HL-60 (cell line): ENCODE results near the gene ERBB4.

ENCODE experiments used
- DNase-seq, 2 experiments: peaks; one replicate each; pipeline ENCODE4 v3.0.0-alpha.2; 2010 to 2020; ENCODE audit warnings: low read depth in 1 of 2, low spot score in 1 of 2
- H3K27ac ChIP-seq: fragments of 250-450 bp; sonication (Bioruptor Pico); replicated peaks from 2 replicates; pipeline ENCODE4 v1.5.1; 2020; ENCODE audit warnings: mild to moderate bottlenecking, moderate library complexity
- H3K27me3 ChIP-seq: fragments of 250-450 bp; sonication (Bioruptor Pico); 2 replicates; pipeline ENCODE4 v1.5.1; 2021; ENCODE audit warnings: mild to moderate bottlenecking, moderate library complexity; ENCODE audit not compliant: insufficient read depth, poor library complexity, severe bottlenecking
- H3K4me3 ChIP-seq: replicated peaks from 2 replicates; pipeline ENCODE4 v1.5.1; 2011; ENCODE audit warnings: mild to moderate bottlenecking, control low read depth, low read length; ENCODE audit not compliant: insufficient read depth
- GABPA ChIP-seq: IDR thresholded peaks from 2 replicates; pipeline ENCODE4 v1.6.1; 2012; ENCODE audit warnings: low read depth
- POLR2AphosphoS5 ChIP-seq: IDR thresholded peaks from 2 replicates; pipeline ENCODE4 v1.6.1; 2012; ENCODE audit warnings: low read depth
- SPI1 ChIP-seq: IDR thresholded peaks from 2 replicates; pipeline ENCODE4 v1.6.1; 2012; ENCODE audit warnings: low read depth, mild to moderate bottlenecking, borderline replicate concordance
- TF ChIP-seq, protein P1 (sequence below): IDR thresholded peaks from 2 replicates; pipeline ENCODE4 v1.6.1; 2012; ENCODE audit warnings: low read depth; ENCODE audit not compliant: insufficient replicate concordance
- TF ChIP-seq, protein P2 (sequence below): IDR thresholded peaks from one replicate; pipeline ENCODE4 v1.5.1; 2011; ENCODE audit warnings: low read length, control low read depth, inconsistent platforms; ENCODE audit not compliant: insufficient read depth

Gene ERBB4

DNA sequence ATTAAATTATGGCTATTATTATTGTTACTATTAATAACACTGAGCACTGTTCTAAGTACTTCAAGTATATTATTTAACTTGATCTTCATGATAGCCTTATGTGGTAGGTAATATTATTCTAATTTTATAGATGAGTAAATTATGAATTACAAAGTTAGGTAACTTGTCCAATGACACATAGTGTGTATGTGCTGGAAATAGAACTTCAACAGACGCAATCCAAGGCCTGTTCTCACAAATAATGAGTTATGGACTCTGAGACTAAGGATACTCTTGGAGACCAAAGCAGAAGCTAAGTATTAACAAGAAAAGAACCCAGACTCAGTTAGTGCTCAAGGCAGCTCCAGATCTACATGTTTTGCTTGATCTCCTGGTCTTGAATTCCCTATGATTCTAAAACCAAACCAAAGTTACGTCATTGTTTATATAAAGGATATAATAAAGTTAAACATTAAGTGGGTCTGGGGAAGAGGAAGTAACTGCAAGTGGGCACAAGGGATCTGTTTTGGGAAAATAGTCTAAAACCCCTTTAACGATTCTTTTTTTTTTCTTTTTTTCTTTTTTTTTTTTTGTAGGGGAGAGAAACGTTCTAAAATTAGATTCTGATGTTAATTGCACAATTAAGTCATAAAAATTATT, 211.3 kb downstream of the ERBB4 start:
- DNase-seq: no peak
- Histone ChIP-seq H3K27me3 (no peaks in the 10 kb centered on the region), H3K27ac (no peak overlapping the region), H3K4me3 (no peak overlapping the region)
- TF ChIP-seq, protein P1, sequence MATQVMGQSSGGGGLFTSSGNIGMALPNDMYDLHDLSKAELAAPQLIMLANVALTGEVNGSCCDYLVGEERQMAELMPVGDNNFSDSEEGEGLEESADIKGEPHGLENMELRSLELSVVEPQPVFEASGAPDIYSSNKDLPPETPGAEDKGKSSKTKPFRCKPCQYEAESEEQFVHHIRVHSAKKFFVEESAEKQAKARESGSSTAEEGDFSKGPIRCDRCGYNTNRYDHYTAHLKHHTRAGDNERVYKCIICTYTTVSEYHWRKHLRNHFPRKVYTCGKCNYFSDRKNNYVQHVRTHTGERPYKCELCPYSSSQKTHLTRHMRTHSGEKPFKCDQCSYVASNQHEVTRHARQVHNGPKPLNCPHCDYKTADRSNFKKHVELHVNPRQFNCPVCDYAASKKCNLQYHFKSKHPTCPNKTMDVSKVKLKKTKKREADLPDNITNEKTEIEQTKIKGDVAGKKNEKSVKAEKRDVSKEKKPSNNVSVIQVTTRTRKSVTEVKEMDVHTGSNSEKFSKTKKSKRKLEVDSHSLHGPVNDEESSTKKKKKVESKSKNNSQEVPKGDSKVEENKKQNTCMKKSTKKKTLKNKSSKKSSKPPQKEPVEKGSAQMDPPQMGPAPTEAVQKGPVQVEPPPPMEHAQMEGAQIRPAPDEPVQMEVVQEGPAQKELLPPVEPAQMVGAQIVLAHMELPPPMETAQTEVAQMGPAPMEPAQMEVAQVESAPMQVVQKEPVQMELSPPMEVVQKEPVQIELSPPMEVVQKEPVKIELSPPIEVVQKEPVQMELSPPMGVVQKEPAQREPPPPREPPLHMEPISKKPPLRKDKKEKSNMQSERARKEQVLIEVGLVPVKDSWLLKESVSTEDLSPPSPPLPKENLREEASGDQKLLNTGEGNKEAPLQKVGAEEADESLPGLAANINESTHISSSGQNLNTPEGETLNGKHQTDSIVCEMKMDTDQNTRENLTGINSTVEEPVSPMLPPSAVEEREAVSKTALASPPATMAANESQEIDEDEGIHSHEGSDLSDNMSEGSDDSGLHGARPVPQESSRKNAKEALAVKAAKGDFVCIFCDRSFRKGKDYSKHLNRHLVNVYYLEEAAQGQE: no peak
- no peak for TF ChIP-seq SPI1
- no peak for TF ChIP-seq GABPA
- no peak for TF ChIP-seq POLR2AphosphoS5
- TF ChIP-seq, protein P2, sequence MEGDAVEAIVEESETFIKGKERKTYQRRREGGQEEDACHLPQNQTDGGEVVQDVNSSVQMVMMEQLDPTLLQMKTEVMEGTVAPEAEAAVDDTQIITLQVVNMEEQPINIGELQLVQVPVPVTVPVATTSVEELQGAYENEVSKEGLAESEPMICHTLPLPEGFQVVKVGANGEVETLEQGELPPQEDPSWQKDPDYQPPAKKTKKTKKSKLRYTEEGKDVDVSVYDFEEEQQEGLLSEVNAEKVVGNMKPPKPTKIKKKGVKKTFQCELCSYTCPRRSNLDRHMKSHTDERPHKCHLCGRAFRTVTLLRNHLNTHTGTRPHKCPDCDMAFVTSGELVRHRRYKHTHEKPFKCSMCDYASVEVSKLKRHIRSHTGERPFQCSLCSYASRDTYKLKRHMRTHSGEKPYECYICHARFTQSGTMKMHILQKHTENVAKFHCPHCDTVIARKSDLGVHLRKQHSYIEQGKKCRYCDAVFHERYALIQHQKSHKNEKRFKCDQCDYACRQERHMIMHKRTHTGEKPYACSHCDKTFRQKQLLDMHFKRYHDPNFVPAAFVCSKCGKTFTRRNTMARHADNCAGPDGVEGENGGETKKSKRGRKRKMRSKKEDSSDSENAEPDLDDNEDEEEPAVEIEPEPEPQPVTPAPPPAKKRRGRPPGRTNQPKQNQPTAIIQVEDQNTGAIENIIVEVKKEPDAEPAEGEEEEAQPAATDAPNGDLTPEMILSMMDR: no peak

DNA sequence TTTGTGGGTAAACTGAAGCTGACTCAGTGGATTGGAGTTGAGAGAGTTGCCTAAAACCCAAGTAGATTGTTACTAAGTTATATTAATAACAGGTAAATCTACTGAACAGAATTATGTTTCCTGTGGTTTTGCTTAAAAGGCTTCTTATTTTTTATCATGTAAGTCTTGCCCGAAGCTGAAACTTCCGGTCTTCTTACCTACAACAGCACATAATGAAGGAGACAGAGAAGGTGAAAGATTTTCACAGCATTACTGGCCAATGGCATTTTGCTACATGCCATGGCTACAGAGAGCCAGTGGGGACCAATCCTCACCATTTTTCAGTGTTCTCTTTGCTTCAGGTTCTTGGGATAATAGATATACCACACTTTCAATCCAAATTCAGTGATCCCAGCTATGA, 220.0 kb downstream of the ERBB4 start:
- H3K27ac ChIP-seq: no peak overlapping the region
- no peak for TF ChIP-seq SPI1
- TF ChIP-seq, protein P2: no peak
- TF ChIP-seq, protein P1: no peak
- DNase-seq: no peak
- H3K4me3 ChIP-seq: no peak overlapping the region
- no peaks in the 10 kb centered on the region for H3K27me3 ChIP-seq

DNA sequence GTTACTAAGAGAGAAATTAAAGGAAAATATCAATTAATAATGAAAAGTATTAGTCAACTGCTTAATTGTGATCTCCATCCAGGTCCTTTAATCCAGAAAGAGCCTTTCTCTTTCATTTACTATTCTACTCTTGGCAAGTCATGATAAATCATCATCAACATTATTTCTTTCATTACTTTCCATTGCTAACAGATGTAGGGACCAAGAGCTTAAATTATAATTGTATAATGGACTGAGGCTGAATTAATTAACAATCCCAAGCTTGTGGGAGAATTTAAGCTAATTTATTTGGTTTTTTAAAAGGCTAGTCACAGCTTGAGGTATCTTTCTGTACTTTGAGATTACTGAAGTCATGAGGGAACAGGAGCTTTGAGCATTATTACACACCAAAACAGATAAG, 223.9 kb downstream of the ERBB4 start:
- Histone ChIP-seq H3K27ac (no peak overlapping the region), H3K4me3 (no peak overlapping the region), H3K27me3 (no peaks in the 10 kb centered on the region)
- TF ChIP-seq, protein P1: no peak
- TF ChIP-seq POLR2AphosphoS5: no peak
- no peak for TF ChIP-seq GABPA
- TF ChIP-seq, protein P2: no peak
- no peak for TF ChIP-seq SPI1
- no peak for DNase-seq
